Measurements from ENCODE around the gene SERPINA9.

- TF ChIP-seq, protein P1, sequence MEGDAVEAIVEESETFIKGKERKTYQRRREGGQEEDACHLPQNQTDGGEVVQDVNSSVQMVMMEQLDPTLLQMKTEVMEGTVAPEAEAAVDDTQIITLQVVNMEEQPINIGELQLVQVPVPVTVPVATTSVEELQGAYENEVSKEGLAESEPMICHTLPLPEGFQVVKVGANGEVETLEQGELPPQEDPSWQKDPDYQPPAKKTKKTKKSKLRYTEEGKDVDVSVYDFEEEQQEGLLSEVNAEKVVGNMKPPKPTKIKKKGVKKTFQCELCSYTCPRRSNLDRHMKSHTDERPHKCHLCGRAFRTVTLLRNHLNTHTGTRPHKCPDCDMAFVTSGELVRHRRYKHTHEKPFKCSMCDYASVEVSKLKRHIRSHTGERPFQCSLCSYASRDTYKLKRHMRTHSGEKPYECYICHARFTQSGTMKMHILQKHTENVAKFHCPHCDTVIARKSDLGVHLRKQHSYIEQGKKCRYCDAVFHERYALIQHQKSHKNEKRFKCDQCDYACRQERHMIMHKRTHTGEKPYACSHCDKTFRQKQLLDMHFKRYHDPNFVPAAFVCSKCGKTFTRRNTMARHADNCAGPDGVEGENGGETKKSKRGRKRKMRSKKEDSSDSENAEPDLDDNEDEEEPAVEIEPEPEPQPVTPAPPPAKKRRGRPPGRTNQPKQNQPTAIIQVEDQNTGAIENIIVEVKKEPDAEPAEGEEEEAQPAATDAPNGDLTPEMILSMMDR (IDR thresholded peaks at IDR 0.05; ENCODE audit: control extremely low read depth in 1 of 3, insufficient read depth in 1 of 3, low read depth in 1 of 3, low read length in 3 of 3), result no peak
- no peak for TF ChIP-seq TAF1 (IDR thresholded peaks at IDR 0.05; ENCODE audit: low read depth, low read length)
Measured at GRCh38 chr14:94476023-94476422, at the start of gene SERPINA9.

All from H1 (cell line).